ENCODE data around the gene GRAMD4.

The GRAMD4 gene

GRCh38 chr22:46575911-46576555 is 44.2 kb upstream of the GRAMD4 start:
- DNase-seq (ENCODE audit: extremely low read depth, low read depth), result no peak

GRCh38 chr22:46576556-46577367 is 43.4 kb upstream of the GRAMD4 start:
- DNase-seq (ENCODE audit: extremely low read depth, low read depth), result no peak
- no peak for TF ChIP-seq CTCF (IDR thresholded peaks at IDR 0.05; ENCODE audit: low read depth, low read length)

More at GRCh38 chr22:46575911-46576555, 44.2 kb upstream of the GRAMD4 start:
- no peak for TF ChIP-seq CTCF (IDR thresholded peaks at IDR 0.05; ENCODE audit: low read depth, low read length)

GRCh38 chr22:46577368-46578249 is 42.6 kb upstream of the GRAMD4 start:
- DNase-seq (ENCODE audit: extremely low read depth, low read depth), result no peak
- no peak for TF ChIP-seq CTCF (IDR thresholded peaks at IDR 0.05; ENCODE audit: low read depth, low read length)

- TF ChIP-seq CTCF (IDR thresholded peaks at IDR 0.05; ENCODE audit: low read depth, low read length), result no peak
- DNase-seq (ENCODE audit: extremely low read depth, low read depth), result no peak
Observed at GRCh38 chr22:46578251-46578823, 41.8 kb upstream of the GRAMD4 start.

- DNase-seq (ENCODE audit: extremely low read depth, low read depth), result no peak
- TF ChIP-seq CTCF (IDR thresholded peaks at IDR 0.05; ENCODE audit: low read depth, low read length), result no peak; the same call in 1 of the 2 replicates
Observed at GRCh38 chr22:46578824-46579561, 41.2 kb upstream of the GRAMD4 start.

- no peak for TF ChIP-seq CTCF (IDR thresholded peaks at IDR 0.05; ENCODE audit: low read depth, low read length)
- no peak for DNase-seq (ENCODE audit: extremely low read depth, low read depth)
Observed at GRCh38 chr22:46579751-46580449, 40.3 kb upstream of the GRAMD4 start.
